GM19397 (cell line): ENCODE data around the gene PDZD2.
"Not testable (repeated sequence)": the region's sequence is repeated elsewhere in the genome, so short reads cannot be mapped to it uniquely, and the experiment has no call there.

Experiments used
- ATAC-seq: cut with Tn5 transposase; IDR thresholded peaks from one replicate; pipeline ENCODE4 v1.9.1; 2021; ENCODE audit warnings: mild to moderate bottlenecking, moderate library complexity; ENCODE audit not compliant: unreplicated experiment

PDZD2 gene

DNA sequence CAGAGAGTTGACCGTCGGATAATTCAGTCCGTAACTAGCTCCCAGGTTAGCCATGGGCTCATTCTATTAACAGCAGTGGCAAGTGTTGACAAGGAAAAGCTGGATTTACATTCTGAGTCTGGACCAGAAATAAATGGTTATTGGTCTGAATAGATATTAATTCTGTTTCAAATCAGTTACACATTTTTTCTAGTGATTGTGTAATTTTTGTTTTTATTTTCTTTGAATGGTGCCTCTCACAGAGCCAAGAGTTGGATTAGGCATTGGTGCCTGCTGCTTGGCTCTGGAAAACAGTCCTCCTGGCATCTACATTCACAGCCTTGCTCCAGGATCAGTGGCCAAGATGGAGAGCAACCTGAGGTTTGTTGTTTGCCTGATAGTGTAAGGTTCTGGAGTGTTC lies 420.1 kb downstream of the PDZD2 start:
- no peak for ATAC-seq

DNA sequence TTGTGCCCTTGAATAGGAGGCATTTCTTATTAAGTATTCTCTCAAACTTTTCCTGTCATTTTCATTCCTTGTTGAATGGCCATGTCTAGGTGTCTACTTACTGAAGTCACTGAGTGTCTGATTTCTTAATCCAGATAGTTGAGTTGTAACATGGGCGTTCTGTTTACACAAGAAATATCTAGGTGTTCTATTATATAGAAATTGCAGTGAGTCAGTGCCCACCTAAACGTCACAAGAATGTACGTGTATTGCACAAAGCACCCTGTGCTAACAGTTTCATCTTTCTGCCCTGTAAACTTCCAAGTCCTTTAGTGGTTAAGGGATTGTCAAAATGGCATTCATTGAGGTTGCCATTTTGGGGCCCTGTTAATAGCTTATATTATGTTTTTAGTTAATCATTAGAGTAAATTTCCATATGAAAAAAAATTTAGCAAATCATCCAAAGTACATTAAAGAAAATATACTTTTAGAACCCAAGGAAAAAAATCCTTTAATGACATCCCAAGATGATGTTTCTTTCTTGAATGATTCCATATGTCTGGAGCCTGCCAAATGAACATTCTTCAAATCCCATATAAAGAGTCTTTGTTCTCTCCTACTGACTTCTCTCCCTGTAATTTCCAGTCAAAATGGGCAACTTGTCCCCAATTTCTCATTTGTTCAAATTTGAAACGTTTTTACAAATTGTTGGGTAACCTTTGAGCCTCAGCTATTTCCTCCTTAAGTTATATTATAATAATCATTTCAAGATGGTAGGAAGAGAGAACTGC lies 421.0 kb downstream of the PDZD2 start:
- no peak for ATAC-seq

DNA sequence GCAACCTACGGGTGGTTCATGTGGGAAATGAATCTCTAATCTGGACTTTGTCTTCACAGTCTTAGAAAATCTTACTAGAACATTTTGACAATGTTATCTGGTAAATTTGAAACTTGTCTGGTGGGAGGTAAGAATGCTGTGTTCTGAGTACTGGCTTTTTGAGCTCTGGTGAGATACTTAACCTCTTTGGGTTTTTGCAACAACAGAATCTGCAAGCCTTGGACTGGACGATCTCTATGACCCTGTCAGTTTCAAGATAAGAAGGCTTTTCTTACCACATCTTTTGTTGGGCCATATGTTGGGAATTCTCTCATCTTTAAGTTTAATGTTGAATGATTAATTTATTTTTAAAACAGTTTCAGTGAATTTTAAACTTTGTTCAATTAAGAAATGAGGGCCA lies 422.3 kb downstream of the PDZD2 start:
- ATAC-seq, result no peak

GRCh38 chr5:32066448-32066847 lies 427.5 kb downstream of the PDZD2 start:
- no peak for ATAC-seq

GRCh38 chr5:32067774-32068470 lies 429.0 kb downstream of the PDZD2 start:
- ATAC-seq, result no peak

DNA sequence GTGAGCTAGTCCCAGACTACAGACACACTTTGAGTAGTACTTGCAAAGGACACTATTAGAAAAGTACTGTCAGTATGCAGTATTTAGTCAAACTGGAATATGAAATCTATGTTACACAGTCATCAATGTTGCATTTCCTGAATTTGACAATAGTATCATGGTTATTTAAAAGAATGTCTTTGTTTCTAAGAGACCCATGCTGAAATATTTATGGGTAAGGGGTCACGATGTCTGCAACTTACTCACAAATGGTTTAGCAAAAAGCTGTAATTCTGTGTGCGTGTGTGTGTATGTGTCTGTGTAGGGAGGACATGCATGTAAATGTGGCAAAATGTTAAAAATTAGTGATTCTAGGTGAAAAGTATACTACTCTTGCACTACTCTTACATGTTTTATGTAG lies 429.6 kb downstream of the PDZD2 start:
- no peak for ATAC-seq

DNA sequence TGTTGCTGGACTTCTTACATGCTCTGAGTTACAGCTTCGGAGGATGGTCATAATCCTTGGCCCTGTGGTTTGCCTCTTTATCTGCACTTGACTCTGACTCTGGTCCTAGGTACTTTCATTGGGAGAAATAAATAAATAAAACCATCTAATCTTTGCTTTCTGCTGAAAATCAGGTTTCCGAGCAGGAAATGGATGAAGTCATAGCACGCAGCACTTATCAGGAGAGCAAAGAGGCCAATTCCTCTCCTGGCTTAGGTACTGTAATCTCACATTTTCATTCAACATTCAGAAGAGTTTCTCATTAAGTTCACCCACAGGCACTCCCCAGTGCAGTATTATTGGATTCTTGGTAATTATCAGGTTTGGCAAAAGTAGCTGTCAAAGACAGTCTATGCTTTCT lies 430.5 kb downstream of the PDZD2 start:
- no peak for ATAC-seq

DNA sequence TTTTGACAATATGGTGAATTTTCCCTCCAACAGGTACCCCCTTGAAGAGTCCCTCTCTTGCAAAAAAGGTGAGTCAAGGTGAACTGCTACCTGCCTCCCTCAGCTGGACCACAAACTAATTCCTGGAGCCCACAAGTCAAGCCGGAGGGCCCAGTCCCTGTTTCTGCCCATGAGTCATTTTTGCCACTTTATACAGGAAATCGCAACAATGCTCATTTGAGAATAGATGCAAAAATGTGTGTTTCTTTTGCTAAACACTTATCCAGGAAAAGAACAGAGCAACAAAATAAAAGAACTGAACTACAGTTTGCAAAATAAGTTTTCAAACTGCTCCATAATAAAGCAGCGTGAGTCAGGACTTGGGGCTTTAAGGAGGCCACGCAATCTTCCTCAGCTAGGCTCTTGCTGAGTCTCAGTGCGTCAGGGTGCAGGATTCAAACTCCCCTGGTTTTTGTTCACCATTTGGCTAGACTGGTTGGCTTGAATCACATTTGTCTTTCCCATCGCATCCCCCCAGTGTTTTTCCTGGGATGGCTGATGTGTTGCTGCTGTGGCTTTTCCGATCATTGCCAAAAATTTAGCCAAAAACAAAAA lies 432.5 kb downstream of the PDZD2 start:
- ATAC-seq, result no peak

DNA sequence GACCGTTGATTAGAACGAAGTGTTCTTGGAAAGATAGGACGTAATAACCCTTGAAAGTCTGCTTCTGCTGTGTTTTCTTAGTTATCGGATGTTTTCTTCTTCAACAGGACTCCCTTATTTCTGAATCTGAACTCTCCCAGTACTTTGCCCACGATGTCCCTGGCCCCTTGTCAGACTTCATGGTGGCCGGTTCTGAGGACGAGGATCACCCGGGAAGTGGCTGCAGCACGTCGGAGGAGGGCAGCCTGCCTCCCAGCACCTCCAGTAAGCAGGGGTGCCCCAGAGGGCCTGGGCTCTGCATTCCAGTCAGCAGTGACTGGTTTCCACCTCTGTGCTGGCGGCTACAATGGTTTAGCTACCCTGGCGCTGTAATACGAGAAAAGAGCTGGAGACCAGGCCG lies 433.1 kb downstream of the PDZD2 start:
- no peak for ATAC-seq

DNA sequence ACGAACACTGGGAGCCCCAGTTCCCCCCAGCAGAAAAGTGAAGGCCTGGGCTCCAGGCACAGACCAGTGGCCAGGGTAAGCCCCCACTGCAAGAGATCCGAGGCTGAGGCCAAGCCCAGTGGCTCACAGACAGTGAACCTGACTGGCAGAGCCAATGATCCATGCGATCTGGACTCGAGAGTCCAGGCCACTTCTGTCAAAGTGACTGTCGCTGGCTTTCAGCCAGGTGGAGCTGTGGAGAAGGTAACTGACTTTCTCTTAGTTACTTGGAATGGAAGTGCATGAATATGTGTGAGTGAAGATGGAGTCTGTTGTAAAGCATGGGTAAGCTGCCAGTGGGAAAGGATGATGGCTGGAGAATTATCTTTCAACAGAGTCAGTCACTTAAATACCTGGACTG lies 435.5 kb downstream of the PDZD2 start:
- ATAC-seq, result no peak

- ATAC-seq, result no peak
Measured at GRCh38 chr5:32076699-32077695, 438.1 kb downstream of the PDZD2 start.

GRCh38 chr5:32078855-32079254 lies 439.9 kb downstream of the PDZD2 start:
- ATAC-seq, result not testable (repeated sequence)

GRCh38 chr5:32080565-32080964 lies 441.6 kb downstream of the PDZD2 start:
- ATAC-seq, result not testable (repeated sequence)

DNA sequence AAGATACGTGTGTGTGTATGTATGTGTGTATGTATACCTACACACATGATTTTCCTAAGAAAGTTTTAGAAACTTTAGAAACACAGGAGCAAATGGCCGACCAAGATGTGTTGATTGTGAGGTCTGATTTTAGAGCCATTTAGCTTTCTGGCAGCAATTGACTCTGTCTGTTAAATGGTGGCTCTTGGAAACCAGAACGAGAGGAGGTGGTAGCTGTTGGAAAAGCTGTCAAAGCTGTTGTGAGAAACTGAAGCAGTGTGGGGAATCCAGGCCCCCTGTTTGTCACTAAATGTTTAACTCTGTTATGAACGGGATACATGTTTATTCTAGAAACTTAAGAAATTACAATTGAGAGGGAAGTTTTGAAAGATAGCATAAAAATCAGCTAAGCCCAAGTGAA lies 443.8 kb downstream of the PDZD2 start:
- ATAC-seq, result no peak

GRCh38 chr5:32083981-32084430 lies 445.1 kb downstream of the PDZD2 start:
- ATAC-seq, result no peak

GRCh38 chr5:32087086-32088082 lies 448.5 kb downstream of the PDZD2 start:
- ATAC-seq, result no peak

DNA sequence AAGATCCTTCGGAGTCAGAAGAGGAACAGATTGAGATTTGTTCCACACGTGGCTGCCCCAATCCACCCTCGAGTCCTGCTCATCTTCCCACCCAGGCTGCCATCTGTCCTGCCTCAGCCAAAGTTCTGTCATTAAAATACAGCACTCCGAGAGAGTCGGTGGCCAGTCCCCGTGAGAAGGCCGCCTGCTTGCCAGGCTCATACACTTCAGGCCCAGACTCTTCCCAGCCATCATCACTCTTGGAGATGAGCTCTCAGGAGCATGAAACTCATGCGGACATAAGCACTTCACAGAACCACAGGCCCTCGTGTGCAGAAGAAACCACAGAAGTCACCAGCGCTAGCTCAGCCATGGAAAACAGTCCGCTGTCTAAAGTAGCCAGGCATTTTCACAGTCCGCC lies 449.3 kb downstream of the PDZD2 start:
- ATAC-seq, result no peak

DNA sequence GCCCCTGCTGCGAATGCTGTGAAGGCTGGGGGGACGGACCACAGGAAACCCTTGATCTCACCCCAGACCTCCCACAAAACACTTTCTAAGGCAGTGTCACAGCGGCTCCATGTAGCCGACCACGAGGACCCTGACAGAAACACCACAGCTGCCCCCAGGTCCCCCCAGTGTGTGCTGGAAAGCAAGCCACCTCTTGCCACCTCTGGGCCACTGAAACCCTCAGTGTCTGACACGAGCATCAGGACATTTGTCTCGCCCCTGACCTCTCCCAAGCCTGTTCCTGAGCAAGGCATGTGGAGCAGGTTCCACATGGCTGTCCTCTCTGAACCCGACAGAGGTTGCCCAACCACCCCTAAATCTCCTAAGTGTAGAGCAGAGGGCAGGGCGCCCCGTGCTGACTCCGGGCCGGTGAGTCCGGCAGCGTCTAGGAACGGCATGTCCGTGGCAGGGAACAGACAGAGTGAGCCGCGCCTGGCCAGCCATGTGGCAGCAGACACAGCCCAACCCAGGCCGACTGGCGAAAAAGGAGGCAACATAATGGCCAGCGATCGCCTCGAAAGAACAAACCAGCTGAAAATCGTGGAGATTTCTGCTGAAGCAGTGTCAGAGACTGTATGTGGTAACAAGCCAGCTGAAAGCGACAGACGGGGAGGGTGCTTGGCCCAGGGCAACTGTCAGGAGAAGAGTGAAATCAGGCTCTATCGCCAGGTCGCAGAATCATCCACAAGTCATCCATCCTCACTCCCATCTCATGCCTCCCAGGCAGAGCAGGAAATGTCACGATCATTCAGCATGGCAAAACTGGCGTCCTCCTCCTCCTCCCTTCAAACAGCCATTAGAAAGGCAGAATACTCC lies 450.4 kb downstream of the PDZD2 start:
- no peak for ATAC-seq
